ENCODE results near the gene EEF2. TPM values are rescaled to one million over a fixed set of nuclear protein-coding genes. Genes with fewer than 3 reads are reported as not detected.
A peak's percentile ranks its signal among the peaks of the same experiment; 100 is the strongest.

Gene EEF2
- total and polyA plus RNA-seq, 2 of the 4 experiments (the other 2 are of a cell fraction): 1,505 to 2,161 TPM

DNA sequence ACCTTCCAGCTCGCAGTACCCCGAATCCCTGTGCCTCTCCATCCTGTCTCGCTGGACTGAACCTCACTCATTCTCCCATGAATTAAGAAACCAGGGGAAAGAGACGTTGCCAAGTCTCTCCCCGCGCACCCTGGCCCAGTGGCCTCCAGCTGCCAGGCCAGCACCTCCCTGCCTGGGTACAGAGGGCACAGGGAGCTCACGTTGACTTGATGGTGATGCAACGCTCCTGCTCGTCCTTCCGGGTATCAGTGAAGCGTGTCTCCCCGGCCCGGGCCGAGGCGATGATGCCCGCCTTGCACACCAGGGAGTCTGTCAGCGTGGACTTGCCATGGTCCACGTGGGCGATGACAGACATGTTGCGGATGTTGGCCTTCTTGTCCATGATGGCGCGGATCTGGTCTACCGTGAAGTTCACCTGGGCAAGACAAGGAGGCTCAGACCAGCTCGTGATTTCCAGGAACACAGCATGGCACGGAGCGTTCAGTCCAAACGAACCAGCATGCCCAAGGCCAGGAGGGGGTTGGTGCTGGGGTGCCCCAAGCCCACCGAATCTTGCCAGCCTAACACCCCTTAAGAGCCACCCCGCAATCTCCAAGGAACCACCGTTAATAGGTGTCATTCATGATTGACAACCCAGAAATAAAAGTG lies 1.2 kb downstream of the EEF2 start:
- Histone ChIP-seq H3K23ac (ENCODE audit: low read depth, low read length) (peak overlapping the region; percentile 98), H3K4ac (ENCODE audit: low read depth, low read length) (peak overlapping the region; percentile 96), H4K20me1 (ENCODE audit: insufficient read depth, low read length) (peaks cover 62% of the 10 kb centered on the region), H3K27ac (ENCODE audit: insufficient read depth, low read length) (peak overlapping the region; percentile 93), H2BK5ac (ENCODE audit: low read depth, low read length, poor library complexity, severe bottlenecking) (peak overlapping the region; percentile 90), H4K8ac (ENCODE audit: low read depth in 2 of 2, low read length in 2 of 2) (0 out of 4 replicates have a peak overlapping the region, but pooled peaks of 1 of the 2 experiments have one; percentile 2), H3K4me1 (ENCODE audit: control insufficient read depth, insufficient read depth, low read length) (peaks cover 13% of the 10 kb centered on the region), H2AK9ac (replicated peaks; ENCODE audit: low read depth, low read length, poor library complexity) (peak overlapping the region; percentile 99), H3K4me2 (ENCODE audit: low read depth, low read length) (peak overlapping the region; percentile 94), H2AK5ac (ENCODE audit: low read depth, low read length) (peak overlapping the region; percentile 77), H2BK120ac (ENCODE audit: low read depth, low read length) (no peak overlapping the region), H3K9me3 (ENCODE audit: control insufficient read depth, insufficient read depth, low read length) (no peaks in the 10 kb centered on the region), H3K9ac (ENCODE audit: low read depth, low read length) (peak overlapping the region; percentile 98), H4K91ac (ENCODE audit: insufficient read depth, low read depth, low read length) (peak overlapping the region; percentile 16; the same call in 1 of the 2 replicates), H4K5ac (ENCODE audit: low read depth, low read length) (no peak overlapping the region), H3K36me3 (ENCODE audit: control insufficient read depth, insufficient read depth, low read length) (peaks cover 56% of the 10 kb centered on the region), H2BK15ac (ENCODE audit: low read depth, low read length) (no peak overlapping the region), H2BK20ac (ENCODE audit: low read depth, low read length) (no peak overlapping the region), H3K56ac (ENCODE audit: extremely low read depth, insufficient read depth, low read length) (peak overlapping the region; percentile 76), H3K9me1 (ENCODE audit: insufficient read depth, low read length) (0 out of 2 replicates have a peak, but pooled peaks cover 7% of the 10 kb centered on the region), H3K4me3 (ENCODE audit: insufficient read depth, low read depth, low read length) (peak overlapping the region; percentile 79), H3K27me3 (ENCODE audit: control insufficient read depth, insufficient read depth, low read length) (no peaks in the 10 kb centered on the region), H3K18ac (ENCODE audit: low read depth, low read length) (no peak overlapping the region), H3K14ac (replicated peaks; ENCODE audit: low read depth, low read length) (peak overlapping the region; percentile 98), H3K79me1 (ENCODE audit: low read depth in 1 of 2, low read length in 2 of 2) (peaks cover 5 to 65% of the 10 kb centered on the region in 2 experiments; a peak in 3 of 4 replicates), H2AFZ (replicated peaks; ENCODE audit: low read length, poor library complexity) (peak overlapping the region; percentile 60)
- DNase-seq (peak; percentile 47), ATAC-seq (ENCODE audit: low read depth) (peak; percentile 1)
- intact Hi-C loops (cut with micrococcal nuclease): no loop called here
- TF ChIP-seq RCOR1 (IDR thresholded peaks at IDR 0.05; ENCODE audit: insufficient replicate concordance, low read length) (no peak), CEBPB (IDR thresholded peaks at IDR 0.05; ENCODE audit: low read depth, low read length) (peak; percentile 88), MXI1 (IDR thresholded peaks at IDR 0.05; ENCODE audit: borderline replicate concordance, low read depth, low read length) (peak; percentile 99), RAD21 (IDR thresholded peaks at IDR 0.05; ENCODE audit: low read length) (no peak), NFE2L2 (IDR thresholded peaks at IDR 0.05; ENCODE audit: low read depth, low read length) (no peak)
- TF ChIP-seq, protein P1, sequence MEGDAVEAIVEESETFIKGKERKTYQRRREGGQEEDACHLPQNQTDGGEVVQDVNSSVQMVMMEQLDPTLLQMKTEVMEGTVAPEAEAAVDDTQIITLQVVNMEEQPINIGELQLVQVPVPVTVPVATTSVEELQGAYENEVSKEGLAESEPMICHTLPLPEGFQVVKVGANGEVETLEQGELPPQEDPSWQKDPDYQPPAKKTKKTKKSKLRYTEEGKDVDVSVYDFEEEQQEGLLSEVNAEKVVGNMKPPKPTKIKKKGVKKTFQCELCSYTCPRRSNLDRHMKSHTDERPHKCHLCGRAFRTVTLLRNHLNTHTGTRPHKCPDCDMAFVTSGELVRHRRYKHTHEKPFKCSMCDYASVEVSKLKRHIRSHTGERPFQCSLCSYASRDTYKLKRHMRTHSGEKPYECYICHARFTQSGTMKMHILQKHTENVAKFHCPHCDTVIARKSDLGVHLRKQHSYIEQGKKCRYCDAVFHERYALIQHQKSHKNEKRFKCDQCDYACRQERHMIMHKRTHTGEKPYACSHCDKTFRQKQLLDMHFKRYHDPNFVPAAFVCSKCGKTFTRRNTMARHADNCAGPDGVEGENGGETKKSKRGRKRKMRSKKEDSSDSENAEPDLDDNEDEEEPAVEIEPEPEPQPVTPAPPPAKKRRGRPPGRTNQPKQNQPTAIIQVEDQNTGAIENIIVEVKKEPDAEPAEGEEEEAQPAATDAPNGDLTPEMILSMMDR (conservative IDR thresholded peaks at IDR 0.05; ENCODE audit: low read depth, low read length): no peak
- TF ChIP-seq, protein P2, sequence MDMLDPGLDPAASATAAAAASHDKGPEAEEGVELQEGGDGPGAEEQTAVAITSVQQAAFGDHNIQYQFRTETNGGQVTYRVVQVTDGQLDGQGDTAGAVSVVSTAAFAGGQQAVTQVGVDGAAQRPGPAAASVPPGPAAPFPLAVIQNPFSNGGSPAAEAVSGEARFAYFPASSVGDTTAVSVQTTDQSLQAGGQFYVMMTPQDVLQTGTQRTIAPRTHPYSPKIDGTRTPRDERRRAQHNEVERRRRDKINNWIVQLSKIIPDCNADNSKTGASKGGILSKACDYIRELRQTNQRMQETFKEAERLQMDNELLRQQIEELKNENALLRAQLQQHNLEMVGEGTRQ (IDR thresholded peaks at IDR 0.05; ENCODE audit: low read depth, low read length): 0 out of 2 replicates have a peak, but pooled peaks have one; percentile 26
- TF ChIP-seq, protein P3, sequence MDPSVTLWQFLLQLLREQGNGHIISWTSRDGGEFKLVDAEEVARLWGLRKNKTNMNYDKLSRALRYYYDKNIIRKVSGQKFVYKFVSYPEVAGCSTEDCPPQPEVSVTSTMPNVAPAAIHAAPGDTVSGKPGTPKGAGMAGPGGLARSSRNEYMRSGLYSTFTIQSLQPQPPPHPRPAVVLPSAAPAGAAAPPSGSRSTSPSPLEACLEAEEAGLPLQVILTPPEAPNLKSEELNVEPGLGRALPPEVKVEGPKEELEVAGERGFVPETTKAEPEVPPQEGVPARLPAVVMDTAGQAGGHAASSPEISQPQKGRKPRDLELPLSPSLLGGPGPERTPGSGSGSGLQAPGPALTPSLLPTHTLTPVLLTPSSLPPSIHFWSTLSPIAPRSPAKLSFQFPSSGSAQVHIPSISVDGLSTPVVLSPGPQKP (IDR thresholded peaks at IDR 0.05; ENCODE audit: borderline replicate concordance, low read depth, low read length): no peak
- in situ Hi-C loops (cut with MboI; ENCODE audit: low sequenced_read_pairs): no loop called here
- WGBS, 2 experiments (ENCODE audit: extremely low coverage in 2 of 2, insufficient read length in 1 of 2): 21% methylated on average over 20 of the region's 30 CpGs; no CpG with 5 or more reads in 1 of the 2 experiments
- dilution Hi-C loops (cut with HindIII; ENCODE audit: low sequenced_read_pairs, unreplicated experiment): no loop called here
- BruUV-seq (replicated peaks): no TSS peak
- ChIA-PET POLR2A (ENCODE audit: unreplicated experiment) (interaction anchor here (1.0 kb wide), 1 partner anchor 14 kb away, joined by 3 read pairs; no protein-coding TSS in a partner anchor), CTCF (interaction anchor here (0.8 kb wide), 1 partner anchor 9 kb away, joined by 7 read pairs; no protein-coding TSS in a partner anchor)
